Measurements from ENCODE around the gene RBMX.
"Not testable (repeated sequence)": the region's sequence is repeated elsewhere in the genome, so short reads cannot be mapped to it uniquely, and the experiment has no call there.

Gene RBMX

GRCh38 chrX:136880452-136881013 lies at the start of gene RBMX:
Gene RBMX, minus strand, starts transcription at chrX:136880725. Its CDS starts 1,298 bp downstream, at chrX:136879427.
- DNase-seq = peak; percentile 96 to 97
- peak; percentile 99 for TF ChIP-seq POLR2A (IDR thresholded peaks at IDR 0.05; ENCODE audit: low read length)
- TF ChIP-seq GATA1 (IDR thresholded peaks at IDR 0.05; ENCODE audit: low read depth, low read length) = no peak

GRCh38 chrX:136921438-136921837 lies 40.9 kb upstream of the RBMX start:
- not testable (repeated sequence) for DNase-seq

GRCh38 chrX:136920001-136920400 lies 39.5 kb upstream of the RBMX start:
- TF ChIP-seq POLR2A (IDR thresholded peaks at IDR 0.05; ENCODE audit: low read length) = no peak
- TF ChIP-seq GATA1 (IDR thresholded peaks at IDR 0.05; ENCODE audit: low read depth, low read length) = no peak
- DNase-seq = no peak

- TF ChIP-seq GATA1 (IDR thresholded peaks at IDR 0.05; ENCODE audit: low read depth, low read length) (no peak), POLR2A (IDR thresholded peaks at IDR 0.05; ENCODE audit: low read length) (no peak)
- DNase-seq = no peak
These were observed 36.3 kb upstream of the RBMX start for GRCh38 chrX:136916827-136917226.

- not testable (repeated sequence) for DNase-seq
These were observed 31.1 kb upstream of the RBMX start for GRCh38 chrX:136911661-136912060.

- TF ChIP-seq POLR2A (IDR thresholded peaks at IDR 0.05; ENCODE audit: low read length) = no peak
- no peak for DNase-seq
These were observed 30.7 kb upstream of the RBMX start for GRCh38 chrX:136911253-136911652.

GRCh38 chrX:136910565-136911035 lies 30.1 kb upstream of the RBMX start:
- DNase-seq = no peak
- TF ChIP-seq GATA1 (IDR thresholded peaks at IDR 0.05; ENCODE audit: low read depth, low read length) (no peak), POLR2A (IDR thresholded peaks at IDR 0.05; ENCODE audit: low read length) (no peak)

GRCh38 chrX:136909706-136910564 lies 29.4 kb upstream of the RBMX start:
- peak; percentile 85 to 87 for DNase-seq
- peak; percentile 88 for TF ChIP-seq POLR2A (IDR thresholded peaks at IDR 0.05; ENCODE audit: low read length)
- no peak for TF ChIP-seq GATA1 (IDR thresholded peaks at IDR 0.05; ENCODE audit: low read depth, low read length)

GRCh38 chrX:136909119-136909705 lies 28.7 kb upstream of the RBMX start:
- peak; percentile 85 to 90 for DNase-seq
- no peak for TF ChIP-seq POLR2A (IDR thresholded peaks at IDR 0.05; ENCODE audit: low read length)
- TF ChIP-seq GATA1 (IDR thresholded peaks at IDR 0.05; ENCODE audit: low read depth, low read length) = no peak

GRCh38 chrX:136907621-136908020 lies 27.1 kb upstream of the RBMX start:
- no peak for DNase-seq
- TF ChIP-seq GATA1 (IDR thresholded peaks at IDR 0.05; ENCODE audit: low read depth, low read length) (no peak), POLR2A (IDR thresholded peaks at IDR 0.05; ENCODE audit: low read length) (no peak)

GRCh38 chrX:136906921-136907510 lies 26.5 kb upstream of the RBMX start:
- TF ChIP-seq GATA1 (IDR thresholded peaks at IDR 0.05; ENCODE audit: low read depth, low read length) = no peak
- no peak for TF ChIP-seq POLR2A (IDR thresholded peaks at IDR 0.05; ENCODE audit: low read length)
- DNase-seq = peak; percentile 2 to 7

GRCh38 chrX:136904067-136904466 lies 23.5 kb upstream of the RBMX start:
- DNase-seq = not testable (repeated sequence)

GRCh38 chrX:136900071-136900470 lies 19.5 kb upstream of the RBMX start:
- not testable (repeated sequence) for DNase-seq

- no peak for DNase-seq
- TF ChIP-seq GATA1 (IDR thresholded peaks at IDR 0.05; ENCODE audit: low read depth, low read length) (no peak), POLR2A (IDR thresholded peaks at IDR 0.05; ENCODE audit: low read length) (no peak)
These were observed 18.7 kb upstream of the RBMX start for GRCh38 chrX:136899221-136899620.

- DNase-seq = not testable (repeated sequence)
These were observed 18.2 kb upstream of the RBMX start for GRCh38 chrX:136898752-136899151.
